Activated naive CD8-positive, alpha-beta T cell treated with anti-CD3 and anti-CD28 coated beads, Interleukin-2, amount 50 U/mL, for 24 hours (primary cell): Measurements from ENCODE around the gene SMYD3.

Experiments
- ATAC-seq: fragments of 150-1000 bp; cut with Tn5 transposase; one replicate; pipeline ENCODE4 v1.10.0; 2021
- DNase-seq: peaks from one replicate; pipeline ENCODE4 v3.0.0; 2021
- H3K27ac Mint-ChIP-seq: one replicate; pipeline ENCODE4 v1.8.0; 2021; ENCODE audit warnings: mild to moderate bottlenecking, mixed read lengths
- H3K27me3 Mint-ChIP-seq: one replicate; pipeline ENCODE4 v1.8.0; 2021; ENCODE audit warnings: mixed read lengths
- H3K36me3 Mint-ChIP-seq: one replicate; pipeline ENCODE4 v1.8.0; 2021; ENCODE audit warnings: low read depth, mixed read lengths
- H3K4me1 Mint-ChIP-seq: one replicate; pipeline ENCODE4 v1.8.0; 2021; ENCODE audit warnings: mixed read lengths
- H3K4me3 Mint-ChIP-seq: one replicate; pipeline ENCODE4 v1.8.0; 2021; ENCODE audit warnings: mild to moderate bottlenecking, moderate library complexity, mixed read lengths
- H3K9me3 Mint-ChIP-seq: one replicate; pipeline ENCODE4 v1.8.0; 2021; ENCODE audit warnings: mixed read lengths

The SMYD3 gene

GRCh38 chr1:245812278-245812677 lies 694.8 kb downstream of the SMYD3 start:
- Mint-ChIP-seq H3K36me3 (no peaks in the 10 kb centered on the region), H3K27me3 (no peaks in the 10 kb centered on the region), H3K9me3 (no peaks in the 10 kb centered on the region), H3K4me3 (no peak overlapping the region), H3K27ac (no peak overlapping the region), H3K4me1 (peaks cover 12% of the 10 kb centered on the region)
- no peak for DNase-seq
- ATAC-seq, result no peak

GRCh38 chr1:245810789-245811337 lies 696.2 kb downstream of the SMYD3 start:
- Mint-ChIP-seq H3K27me3 (no peaks in the 10 kb centered on the region), H3K27ac (no peak overlapping the region), H3K4me3 (no peak overlapping the region), H3K9me3 (no peaks in the 10 kb centered on the region), H3K36me3 (peaks cover 1% of the 10 kb centered on the region), H3K4me1 (peaks cover 16% of the 10 kb centered on the region)
- ATAC-seq, result no peak
- DNase-seq, result no peak

GRCh38 chr1:245810181-245810769 lies 696.8 kb downstream of the SMYD3 start:
- ATAC-seq (no peak), DNase-seq (no peak)
- H3K27me3 Mint-ChIP-seq, result no peaks in the 10 kb centered on the region

GRCh38 chr1:245809361-245809760 lies 697.7 kb downstream of the SMYD3 start:
- no peak for ATAC-seq
- DNase-seq, result no peak
- no peak overlapping the region for H3K27ac Mint-ChIP-seq
- no peak overlapping the region for H3K4me3 Mint-ChIP-seq
- no peaks in the 10 kb centered on the region for H3K27me3 Mint-ChIP-seq
- H3K9me3 Mint-ChIP-seq, result no peaks in the 10 kb centered on the region
- H3K36me3 Mint-ChIP-seq, result peaks cover 1% of the 10 kb centered on the region
- H3K4me1 Mint-ChIP-seq, result peaks cover 16% of the 10 kb centered on the region

More at GRCh38 chr1:245810181-245810769, 696.8 kb downstream of the SMYD3 start:
- Mint-ChIP-seq H3K27ac (no peak overlapping the region), H3K36me3 (peaks cover 1% of the 10 kb centered on the region), H3K9me3 (no peaks in the 10 kb centered on the region), H3K4me1 (peaks cover 16% of the 10 kb centered on the region), H3K4me3 (no peak overlapping the region)

GRCh38 chr1:245807954-245808719 lies 698.9 kb downstream of the SMYD3 start:
- peaks cover 3% of the 10 kb centered on the region for H3K36me3 Mint-ChIP-seq
- no peak for DNase-seq
- no peaks in the 10 kb centered on the region for H3K27me3 Mint-ChIP-seq
- no peaks in the 10 kb centered on the region for H3K9me3 Mint-ChIP-seq
- ATAC-seq, result no peak
- H3K27ac Mint-ChIP-seq, result no peak overlapping the region
- peak overlapping the region; percentile 44 for H3K4me3 Mint-ChIP-seq
- H3K4me1 Mint-ChIP-seq, result peaks cover 16% of the 10 kb centered on the region

DNA sequence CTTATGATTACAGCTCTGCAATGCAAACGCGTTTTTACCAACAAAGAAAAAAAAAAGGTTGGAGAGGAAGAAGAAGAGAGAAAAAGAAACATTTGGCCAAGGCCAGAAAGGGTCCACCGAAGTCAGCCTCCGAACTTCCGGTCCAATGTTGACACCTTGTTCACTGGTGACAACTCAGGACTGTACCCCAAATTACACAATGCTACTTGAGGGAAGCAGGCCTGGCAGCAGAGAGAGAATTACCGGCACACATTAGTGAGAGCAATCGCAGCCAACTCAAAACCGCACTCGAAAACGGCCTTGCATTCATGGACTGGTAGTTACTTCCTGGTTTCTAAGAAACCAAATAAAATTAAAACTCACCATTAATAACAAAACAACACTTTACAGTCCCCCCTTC lies 699.8 kb downstream of the SMYD3 start:
- Mint-ChIP-seq H3K9me3 (no peaks in the 10 kb centered on the region), H3K27ac (no peak overlapping the region), H3K4me1 (peaks cover 16% of the 10 kb centered on the region), H3K36me3 (peaks cover 3% of the 10 kb centered on the region), H3K4me3 (no peak overlapping the region), H3K27me3 (no peaks in the 10 kb centered on the region)
- no peak for DNase-seq
- no peak for ATAC-seq

DNA sequence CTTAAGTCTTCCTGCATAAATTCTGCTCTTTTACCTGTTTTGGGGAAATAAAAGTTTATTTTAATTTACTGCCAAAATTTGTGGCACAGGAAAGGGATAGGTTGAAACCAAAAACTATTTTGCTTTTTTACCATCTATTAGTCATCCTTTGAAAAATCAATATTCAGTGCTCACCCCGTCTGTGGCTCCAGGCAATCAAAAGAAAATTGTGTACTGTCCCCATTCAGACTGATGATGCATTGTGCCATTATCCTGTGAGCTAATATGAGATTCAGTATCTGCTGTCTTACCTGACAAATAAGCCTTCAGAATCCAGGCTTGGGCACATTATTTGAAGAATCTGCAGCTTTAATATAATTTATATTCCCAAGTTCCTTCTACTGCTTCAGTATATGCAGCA lies 701.5 kb downstream of the SMYD3 start:
- H3K27ac Mint-ChIP-seq, result no peak overlapping the region
- peaks cover 16% of the 10 kb centered on the region for H3K4me1 Mint-ChIP-seq
- no peaks in the 10 kb centered on the region for H3K27me3 Mint-ChIP-seq
- no peak for DNase-seq
- H3K36me3 Mint-ChIP-seq, result peaks cover 3% of the 10 kb centered on the region
- no peak for ATAC-seq
- no peak overlapping the region for H3K4me3 Mint-ChIP-seq
- H3K9me3 Mint-ChIP-seq, result no peaks in the 10 kb centered on the region

- peaks cover 14% of the 10 kb centered on the region for H3K4me1 Mint-ChIP-seq
- H3K36me3 Mint-ChIP-seq, result peaks cover 5% of the 10 kb centered on the region
- DNase-seq (no peak), ATAC-seq (no peak)
- H3K9me3 Mint-ChIP-seq, result no peaks in the 10 kb centered on the region
- H3K27ac Mint-ChIP-seq, result no peak overlapping the region
- H3K27me3 Mint-ChIP-seq, result no peaks in the 10 kb centered on the region
- H3K4me3 Mint-ChIP-seq, result no peak overlapping the region
Observed at GRCh38 chr1:245804696-245805095, 702.4 kb downstream of the SMYD3 start.

GRCh38 chr1:245803666-245804037 lies 703.4 kb downstream of the SMYD3 start:
- no peaks in the 10 kb centered on the region for H3K9me3 Mint-ChIP-seq
- DNase-seq, result no peak
- peaks cover 5% of the 10 kb centered on the region for H3K36me3 Mint-ChIP-seq
- ATAC-seq, result no peak
- H3K4me3 Mint-ChIP-seq, result no peak overlapping the region
- peaks cover 14% of the 10 kb centered on the region for H3K4me1 Mint-ChIP-seq
- H3K27ac Mint-ChIP-seq, result no peak overlapping the region
- no peaks in the 10 kb centered on the region for H3K27me3 Mint-ChIP-seq

DNA sequence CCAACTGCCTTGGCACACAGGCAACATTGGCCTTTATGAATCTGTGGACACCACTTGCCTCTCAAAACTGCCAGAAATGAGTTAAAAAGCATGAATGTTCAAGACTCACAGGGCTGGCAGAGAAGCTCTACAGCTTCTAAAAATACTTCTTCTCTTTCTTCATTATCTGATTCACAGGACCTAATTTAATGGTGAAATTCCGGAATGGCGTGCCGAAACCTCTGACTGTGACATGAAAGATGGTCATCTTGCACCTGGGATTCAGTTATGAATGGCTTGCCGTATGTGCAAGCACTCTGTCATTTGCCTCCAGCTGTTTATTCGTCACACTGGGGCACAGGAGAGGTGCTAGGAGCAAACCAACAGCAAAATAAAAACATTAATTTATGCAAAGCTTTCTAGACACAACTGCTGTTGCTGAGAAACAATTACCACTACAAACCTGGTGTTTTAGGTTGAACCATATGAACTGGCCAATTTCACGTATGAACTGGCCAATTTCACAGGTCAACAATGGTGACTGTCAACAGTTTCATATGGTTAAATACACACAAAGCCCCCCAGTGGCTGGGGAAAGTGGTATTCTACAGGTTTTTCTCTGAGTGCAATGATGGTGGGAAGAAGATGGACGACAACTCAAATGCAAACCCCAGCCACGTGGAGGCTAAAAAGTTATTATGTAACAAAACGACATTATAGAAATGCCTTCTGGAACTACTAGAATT lies 704.0 kb downstream of the SMYD3 start:
- H3K9me3 Mint-ChIP-seq, result no peaks in the 10 kb centered on the region

GRCh38 chr1:245800901-245801605 lies 706.0 kb downstream of the SMYD3 start:
- DNase-seq (no peak), ATAC-seq (no peak)
- no peaks in the 10 kb centered on the region for H3K9me3 Mint-ChIP-seq
- H3K27me3 Mint-ChIP-seq, result no peaks in the 10 kb centered on the region
- H3K4me3 Mint-ChIP-seq, result no peak overlapping the region
- H3K27ac Mint-ChIP-seq, result no peak overlapping the region
- no peaks in the 10 kb centered on the region for H3K4me1 Mint-ChIP-seq
- H3K36me3 Mint-ChIP-seq, result peaks cover 4% of the 10 kb centered on the region

More for the DNA sequence above, 704.0 kb downstream of the SMYD3 start:
- Mint-ChIP-seq H3K4me1 (peaks cover 11% of the 10 kb centered on the region), H3K4me3 (no peak overlapping the region), H3K27ac (no peak overlapping the region), H3K27me3 (no peaks in the 10 kb centered on the region), H3K36me3 (peaks cover 5% of the 10 kb centered on the region)
- ATAC-seq (no peak), DNase-seq (no peak)

- Mint-ChIP-seq H3K9me3 (no peaks in the 10 kb centered on the region), H3K36me3 (peaks cover 3% of the 10 kb centered on the region), H3K4me1 (no peaks in the 10 kb centered on the region), H3K27me3 (no peaks in the 10 kb centered on the region), H3K27ac (no peak overlapping the region), H3K4me3 (no peak overlapping the region)
- DNase-seq, result no peak
- no peak for ATAC-seq
Observed at GRCh38 chr1:245798349-245798711, 708.7 kb downstream of the SMYD3 start.

GRCh38 chr1:245797592-245798348 lies 709.3 kb downstream of the SMYD3 start:
- no peak overlapping the region for H3K27ac Mint-ChIP-seq
- no peak overlapping the region for H3K4me3 Mint-ChIP-seq
- no peaks in the 10 kb centered on the region for H3K27me3 Mint-ChIP-seq
- H3K36me3 Mint-ChIP-seq, result peaks cover 3% of the 10 kb centered on the region
- ATAC-seq (no peak), DNase-seq (no peak)
- H3K9me3 Mint-ChIP-seq, result no peaks in the 10 kb centered on the region
- no peaks in the 10 kb centered on the region for H3K4me1 Mint-ChIP-seq
